H1 (cell line): ENCODE data around the gene MBOAT2. TPM values are rescaled to one million over a fixed set of nuclear protein-coding genes. Genes with fewer than 3 reads are reported as not detected.

Experiments
- ATF3 ChIP-seq: IDR thresholded peaks from 2 replicates; pipeline ENCODE4 v1.6.1; 2011; ENCODE audit warnings: low read depth, mild to moderate bottlenecking, low read length; ENCODE audit not compliant: insufficient read depth
- CTCF ChIP-seq, 3 experiments: IDR thresholded peaks; 1 replicate in 2 of 3; 2 replicates in 1 of 3; pipeline versions ENCODE4 v1.5.1 to v1.6.1; 2011; ENCODE audit warnings: low read length in 3 of 3, mild to moderate bottlenecking in 3 of 3, inconsistent platforms in 2 of 3, low read depth in 1 of 3, moderate library complexity in 1 of 3; ENCODE audit not compliant: insufficient read depth in 1 of 3; ENCODE audit errors: control extremely low read depth in 1 of 3
- KDM4A ChIP-seq: IDR thresholded peaks from one replicate; pipeline ENCODE4 v1.7.1; 2012; ENCODE audit warnings: low read depth, mild to moderate bottlenecking, moderate library complexity, low read length, inconsistent platforms; ENCODE audit not compliant: severe bottlenecking
- RBBP5 ChIP-seq: IDR thresholded peaks from 2 replicates; pipeline ENCODE4 v1.7.1; 2012; ENCODE audit warnings: low read depth, mild to moderate bottlenecking, inconsistent platforms, low read length, moderate library complexity, borderline replicate concordance
- polyA plus RNA-seq, 7 experiments: library from polyadenylated mRNA; depleted of rRNA in 3 of 7; stranded (reverse) in 5 of 7; unstranded in 2 of 7; fragments of >200 nt in 5 of 7; fragments of 200-250 nt in 2 of 7; gene quantifications; 1 replicate in 5 of 7; 2 replicates in 1 of 7; 4 replicates in 1 of 7; pipeline versions ENCODE4 v1.2.1 to v1.2.3, GENCODE V29; 2011 to 2013; ENCODE audit warnings: missing spikeins in 2 of 7, mixed read lengths in 2 of 7
- total RNA-seq: library from RNA; stranded (reverse); fragmentation: NEBNext Ultra II Directional; extraction: Animal tissue kit (Norgen Biotek cat#: 25700); gene quantifications from 2 replicates; pipeline ENCODE4 v1.2.1, GENCODE V29; 2021

Gene MBOAT2
- total and polyA plus RNA-seq, 2 of the 8 experiments (the other 6 are each of a cell fraction or from before 2014, with no cell fraction given), result 11.2 to 23.4 TPM

GRCh38 chr2:8935982-8936381 is 67.5 kb downstream of the MBOAT2 start (continued):
- no peak for TF ChIP-seq CTCF (IDR thresholded peaks at IDR 0.05; ENCODE audit: control extremely low read depth in 1 of 3, insufficient read depth in 1 of 3, low read depth in 1 of 3, low read length in 3 of 3)
- no peak for TF ChIP-seq ATF3
- no peak for TF ChIP-seq KDM4A
- no peak for TF ChIP-seq RBBP5
